C4-2B (cell line): ENCODE measurements around the gene CPNE8.

Experiments used
- H3K27ac ChIP-seq: fragments of 450-650 bp; 2 replicates; pipeline ENCODE4 v1.5.1; 2017
- ZFX ChIP-seq: fragments of 450-650 bp; IDR thresholded peaks from 2 replicates; pipeline ENCODE4 v1.6.1; 2017
- TF ChIP-seq, protein P1 (sequence below): fragments of 450-650 bp; conservative IDR thresholded peaks from 2 replicates; pipeline ENCODE4 v1.5.1; 2017; ENCODE audit warnings: mild to moderate bottlenecking

CPNE8 gene

DNA sequence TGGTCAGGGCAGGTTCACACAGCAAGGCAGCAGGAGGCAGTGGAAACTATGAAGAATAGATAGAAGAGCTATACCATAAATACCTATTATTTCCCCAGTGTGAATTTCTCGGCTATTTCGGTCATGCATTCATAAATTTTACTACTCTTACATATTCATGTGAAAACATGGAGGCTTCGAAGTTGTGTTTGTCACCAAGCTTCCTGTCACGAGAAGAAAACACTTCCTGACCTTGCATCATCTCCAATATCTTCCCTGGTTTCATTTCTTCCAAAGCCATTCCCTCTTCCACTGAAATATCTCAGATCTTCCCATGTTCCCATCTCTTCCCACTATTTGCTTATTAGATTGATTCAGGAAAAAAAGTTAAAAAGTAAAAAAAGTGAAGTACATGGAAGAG is 80.4 kb downstream of the CPNE8 start:
- TF ChIP-seq, protein P1, sequence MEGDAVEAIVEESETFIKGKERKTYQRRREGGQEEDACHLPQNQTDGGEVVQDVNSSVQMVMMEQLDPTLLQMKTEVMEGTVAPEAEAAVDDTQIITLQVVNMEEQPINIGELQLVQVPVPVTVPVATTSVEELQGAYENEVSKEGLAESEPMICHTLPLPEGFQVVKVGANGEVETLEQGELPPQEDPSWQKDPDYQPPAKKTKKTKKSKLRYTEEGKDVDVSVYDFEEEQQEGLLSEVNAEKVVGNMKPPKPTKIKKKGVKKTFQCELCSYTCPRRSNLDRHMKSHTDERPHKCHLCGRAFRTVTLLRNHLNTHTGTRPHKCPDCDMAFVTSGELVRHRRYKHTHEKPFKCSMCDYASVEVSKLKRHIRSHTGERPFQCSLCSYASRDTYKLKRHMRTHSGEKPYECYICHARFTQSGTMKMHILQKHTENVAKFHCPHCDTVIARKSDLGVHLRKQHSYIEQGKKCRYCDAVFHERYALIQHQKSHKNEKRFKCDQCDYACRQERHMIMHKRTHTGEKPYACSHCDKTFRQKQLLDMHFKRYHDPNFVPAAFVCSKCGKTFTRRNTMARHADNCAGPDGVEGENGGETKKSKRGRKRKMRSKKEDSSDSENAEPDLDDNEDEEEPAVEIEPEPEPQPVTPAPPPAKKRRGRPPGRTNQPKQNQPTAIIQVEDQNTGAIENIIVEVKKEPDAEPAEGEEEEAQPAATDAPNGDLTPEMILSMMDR, result no peak
- TF ChIP-seq ZFX, result no peak
- H3K27ac ChIP-seq, result no peak overlapping the region

DNA sequence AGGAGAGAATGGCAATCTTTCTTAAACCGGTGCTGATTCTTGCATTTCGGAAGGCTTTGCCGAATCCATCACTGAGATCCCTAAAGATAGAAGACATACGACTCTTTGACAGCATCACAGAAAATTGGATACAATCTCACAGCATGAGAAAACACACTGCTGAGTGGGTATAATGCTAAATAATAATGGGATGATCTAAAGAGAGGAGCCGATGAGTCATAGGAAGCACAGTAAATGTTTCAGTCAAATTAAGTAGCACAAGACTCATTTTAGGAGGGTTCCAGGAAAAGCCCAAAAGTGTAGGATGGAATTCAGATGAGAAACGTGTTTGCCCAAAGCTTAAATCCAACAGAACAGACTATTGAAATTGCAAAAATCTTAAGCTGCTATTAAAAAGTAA is 81.7 kb downstream of the CPNE8 start:
- TF ChIP-seq, protein P1, result no peak
- no peak overlapping the region for H3K27ac ChIP-seq

DNA sequence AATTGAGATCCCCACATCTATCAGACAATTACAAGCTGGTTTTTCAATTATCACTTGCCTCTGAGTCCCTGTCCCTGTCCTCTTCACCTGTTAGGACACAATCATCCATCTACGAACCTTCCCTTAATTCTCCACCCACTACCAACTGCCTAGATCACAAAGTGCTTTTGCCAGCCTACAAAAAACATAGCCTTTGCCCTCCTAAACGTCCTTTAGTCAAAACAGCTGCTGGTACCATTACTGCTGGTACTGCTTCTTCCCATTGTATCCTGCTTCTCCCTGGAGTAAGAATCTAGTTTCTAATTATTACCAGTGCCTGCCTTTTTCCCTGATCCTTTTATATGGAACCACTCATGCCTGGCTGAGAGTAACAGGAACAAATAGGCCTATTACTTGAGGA is 82.1 kb downstream of the CPNE8 start:
- TF ChIP-seq, protein P1, result no peak
- TF ChIP-seq ZFX, result no peak
- H3K27ac ChIP-seq, result no peak overlapping the region

DNA sequence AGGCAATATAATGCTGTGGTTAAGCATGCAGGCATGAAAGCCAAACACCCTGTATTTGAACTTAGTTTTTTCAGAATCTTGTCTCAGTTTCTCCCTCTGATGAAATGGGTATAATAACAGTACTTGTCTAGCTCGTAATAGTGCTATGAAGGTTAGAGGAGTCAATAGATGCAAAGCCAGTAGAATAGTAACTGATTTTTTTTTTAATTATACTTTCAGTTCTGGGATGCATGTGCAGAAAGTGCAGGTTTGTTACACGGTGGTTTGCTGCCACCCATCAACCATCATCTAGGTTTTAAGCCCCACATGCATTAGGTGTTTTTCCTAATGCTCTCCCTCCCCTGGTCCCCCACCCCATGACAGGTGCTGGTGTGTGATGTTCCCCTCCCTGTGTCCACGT is 87.4 kb downstream of the CPNE8 start:
- no peak overlapping the region for H3K27ac ChIP-seq
- TF ChIP-seq, protein P1, result no peak
- TF ChIP-seq ZFX, result no peak

DNA sequence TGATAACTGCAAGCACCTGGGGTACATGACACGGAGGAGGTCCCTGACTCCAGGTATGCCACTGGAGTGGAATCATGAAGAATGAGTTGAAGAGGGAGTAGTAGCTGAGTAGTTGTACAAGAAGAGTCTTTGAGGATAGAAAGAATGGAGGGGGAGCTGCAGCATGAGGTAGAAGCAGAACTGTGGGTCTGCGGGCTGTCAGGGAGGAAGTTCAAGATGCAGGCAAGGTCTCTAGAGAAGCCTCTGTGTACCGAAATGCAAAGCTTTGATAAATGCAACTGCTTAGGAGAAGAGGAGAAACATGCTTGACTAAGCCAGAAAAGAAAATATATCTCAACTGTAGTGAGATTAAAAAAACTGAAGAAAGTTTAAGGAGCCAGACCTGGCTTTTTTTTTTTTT is 91.5 kb downstream of the CPNE8 start:
- TF ChIP-seq ZFX, result no peak
- TF ChIP-seq, protein P1, result no peak
- H3K27ac ChIP-seq, result no peak overlapping the region

DNA sequence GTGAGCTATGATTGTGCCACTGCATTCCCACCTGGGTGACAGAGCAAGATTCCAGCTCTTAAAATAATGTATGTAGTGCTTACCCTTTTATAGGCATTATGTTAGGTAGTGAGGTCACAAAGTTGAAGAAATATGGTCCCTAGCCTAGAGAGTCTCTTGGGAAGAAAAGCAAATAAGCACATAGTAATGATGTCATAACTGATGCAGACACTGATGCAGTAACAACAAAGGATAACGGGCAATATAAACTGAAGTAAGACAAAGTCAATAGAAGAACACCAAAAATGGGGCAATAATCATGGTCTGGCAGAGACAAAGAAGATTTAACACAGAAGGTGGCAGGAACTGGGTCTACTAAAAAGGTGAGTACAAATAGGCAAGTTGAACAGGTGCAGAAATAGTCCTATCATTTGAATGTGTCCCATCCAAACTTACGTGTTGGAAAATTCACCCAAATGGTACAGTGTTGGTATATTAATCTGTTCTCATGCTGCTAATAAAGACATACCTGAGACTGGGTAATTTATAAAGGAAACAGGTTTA is 93.5 kb downstream of the CPNE8 start:
- no peak for TF ChIP-seq ZFX
- TF ChIP-seq, protein P1, result no peak
- H3K27ac ChIP-seq, result no peak overlapping the region

DNA sequence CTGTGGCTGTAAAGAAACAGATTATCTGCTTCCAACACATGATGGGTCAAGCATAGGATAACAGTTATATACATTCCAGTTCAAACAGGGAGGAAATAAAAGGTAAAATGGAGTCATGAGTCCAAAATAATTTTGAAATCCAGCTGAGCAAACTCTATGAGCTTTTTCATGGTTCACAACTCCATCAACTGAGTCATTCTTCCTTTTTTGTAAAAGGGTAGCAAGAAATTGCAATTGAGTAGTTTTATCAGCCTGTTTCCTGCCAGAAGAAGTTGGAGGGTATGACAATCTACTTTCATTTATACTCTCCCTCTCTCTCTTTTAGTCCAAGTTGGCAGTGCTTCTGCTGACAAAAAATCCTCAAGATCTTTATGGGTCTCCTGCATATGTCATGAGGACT is 95.6 kb downstream of the CPNE8 start:
- TF ChIP-seq, protein P1, result no peak
- TF ChIP-seq ZFX, result no peak
- no peak overlapping the region for H3K27ac ChIP-seq
